ENCODE data around the gene ANKS4B.

DNA sequence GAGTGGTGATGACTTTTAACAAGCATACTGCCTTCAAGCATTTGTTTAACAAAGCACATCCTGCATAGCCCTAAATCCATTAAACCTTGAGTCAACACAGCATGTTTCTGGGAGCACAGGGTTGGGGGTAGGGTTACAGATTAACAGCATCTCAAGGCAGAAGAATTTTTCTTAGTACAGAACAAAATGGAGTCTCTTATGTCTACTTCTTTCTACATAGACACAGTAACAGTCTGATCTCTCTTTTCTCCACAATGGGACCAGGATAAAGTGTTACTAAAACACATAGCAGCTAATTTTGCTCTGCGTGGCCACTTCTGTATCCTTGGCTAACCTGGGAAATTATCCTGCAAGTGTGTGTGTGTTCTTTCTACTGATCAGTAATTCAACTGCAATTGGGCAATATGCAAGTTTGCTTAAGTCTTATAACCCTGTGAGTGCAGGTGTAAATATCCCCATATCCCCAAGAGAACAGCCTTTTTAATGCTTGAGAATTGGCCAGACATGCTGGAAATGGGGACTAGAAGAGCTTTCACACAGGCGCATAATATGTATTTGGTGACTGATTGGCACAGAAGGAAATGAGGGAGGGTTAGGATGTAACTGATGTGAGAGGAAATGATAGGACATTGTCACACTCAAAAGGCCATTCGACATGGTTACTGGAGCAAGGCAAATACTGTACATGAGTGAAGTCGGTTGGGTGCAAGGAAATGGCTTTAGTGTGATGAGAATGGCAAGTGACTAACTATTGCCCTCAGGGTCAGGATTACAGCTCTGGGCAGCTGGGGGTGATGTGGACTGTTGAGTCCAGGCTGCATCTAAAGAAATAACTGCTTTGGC is 10.8 kb upstream of the ANKS4B start:
- TF ChIP-seq CTCF (IDR thresholded peaks at IDR 0.05) (no peak), ZFX (IDR thresholded peaks at IDR 0.05; ENCODE audit: borderline replicate concordance) (no peak)
